HG03095 (cell line): ENCODE measurements around the gene TTC21B.
"Not testable (repeated sequence)": the region's sequence is repeated elsewhere in the genome, so short reads cannot be mapped to it uniquely, and the experiment has no call there.

Experiments used
- ATAC-seq: cut with Tn5 transposase; IDR thresholded peaks from one replicate; pipeline ENCODE4 v1.9.1; 2021; ENCODE audit warnings: moderate library complexity; ENCODE audit not compliant: unreplicated experiment

Gene TTC21B

DNA sequence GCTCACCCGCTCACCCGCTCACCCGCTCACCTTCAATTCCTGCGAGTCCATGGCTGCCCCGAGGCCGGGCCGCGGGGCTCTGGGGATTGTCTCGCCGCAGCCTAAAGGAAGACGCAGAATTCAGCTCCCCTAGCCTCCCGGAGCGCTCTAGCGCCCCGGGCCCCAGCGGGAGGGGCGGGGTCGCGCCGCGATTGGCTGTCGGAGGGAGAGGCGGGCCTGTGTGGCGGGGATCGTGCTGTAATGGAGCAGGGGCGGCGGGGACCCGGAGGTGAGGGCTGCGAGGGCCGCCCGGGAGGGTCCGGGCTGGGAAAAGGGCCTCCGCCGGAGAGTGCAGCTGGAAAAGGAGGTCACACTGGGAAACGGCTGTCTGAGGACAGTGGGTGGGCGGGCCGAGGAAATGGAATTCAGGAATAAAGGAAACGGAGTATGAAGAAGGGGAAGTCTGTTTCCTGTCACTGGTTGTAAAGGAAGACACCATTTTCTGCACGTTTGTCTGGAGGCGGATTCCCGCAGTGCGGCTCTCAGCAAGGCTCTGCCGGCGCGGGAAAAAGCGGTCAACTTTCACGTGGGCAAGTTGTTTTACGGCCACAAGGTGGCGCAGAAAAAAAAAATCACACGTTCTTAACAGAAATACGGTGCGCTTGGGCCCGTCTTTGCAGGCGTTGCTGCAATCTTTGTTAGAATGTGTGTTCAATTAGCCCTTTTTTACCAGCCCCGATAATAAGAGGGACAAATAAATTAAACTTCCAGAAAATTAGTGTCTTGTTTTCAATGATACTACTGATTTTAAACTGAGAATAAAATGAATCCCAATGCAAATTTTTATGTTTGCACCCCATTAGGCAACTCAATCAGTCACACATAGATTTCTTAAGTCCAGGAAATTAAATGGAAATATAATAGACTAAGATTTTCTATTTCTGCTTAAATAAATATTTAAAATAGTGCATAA lies at the start of gene TTC21B:
TTC21B (minus strand) TSS at position 122 of the 952 bp plus-strand sequence; CDS start at position 51, 71 bp downstream.
- ATAC-seq: peak; percentile 96

DNA sequence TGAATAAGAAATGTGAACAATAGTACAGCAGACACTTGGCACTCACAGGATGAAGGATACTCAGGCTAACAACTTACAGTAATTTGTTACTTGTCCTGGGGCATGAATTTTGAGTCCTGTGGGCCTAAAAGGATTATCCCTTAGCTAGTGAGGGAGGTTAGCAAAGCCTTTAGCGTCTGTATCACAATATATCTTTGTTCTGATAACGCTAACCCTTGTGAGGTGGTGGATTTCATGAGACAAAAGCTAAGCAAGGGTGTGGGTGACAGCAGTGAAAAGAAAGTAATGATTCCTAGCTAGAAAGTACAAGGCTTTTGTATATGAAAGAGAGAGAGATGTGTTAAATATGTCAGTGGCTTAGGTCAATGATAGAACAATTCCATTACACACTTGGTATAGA lies 46.8 kb upstream of the TTC21B start:
- no peak for ATAC-seq

DNA sequence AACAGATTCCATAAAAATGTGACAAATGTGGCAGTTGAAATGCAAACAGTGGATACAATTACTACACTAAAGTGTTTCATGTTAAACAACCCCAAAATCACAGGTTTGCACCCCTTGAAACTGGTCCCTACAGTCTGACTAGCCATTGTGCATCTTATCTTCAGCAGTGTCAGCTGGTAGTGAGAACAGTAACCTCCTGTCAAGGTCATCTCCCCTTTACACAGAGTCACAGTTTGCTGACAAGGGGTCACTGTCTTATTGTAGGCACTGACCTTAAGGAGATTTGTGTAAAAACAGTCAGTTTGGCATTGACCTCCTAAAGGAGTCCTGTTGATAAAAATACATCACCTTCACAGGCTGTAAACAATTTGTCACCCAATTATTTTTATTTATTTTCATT lies 37.3 kb upstream of the TTC21B start:
- ATAC-seq: no peak

DNA sequence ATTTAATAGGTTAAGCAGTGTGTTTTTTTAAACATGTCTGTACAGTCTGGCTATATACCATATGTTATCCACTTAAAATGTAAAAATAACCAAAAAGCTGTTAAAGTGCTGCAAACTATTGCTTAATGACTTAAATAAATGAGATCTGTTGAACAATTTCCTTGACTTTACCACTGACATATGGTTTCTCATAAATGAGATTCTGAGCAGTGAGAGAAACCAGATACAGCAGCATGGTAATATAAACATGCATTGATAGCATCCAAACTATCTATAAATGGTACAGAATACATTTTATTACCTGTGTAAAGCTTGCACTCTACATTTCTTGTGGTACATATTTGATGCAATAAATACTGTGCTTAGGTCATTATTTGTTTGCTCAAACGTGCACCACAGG lies 36.3 kb upstream of the TTC21B start:
- no peak for ATAC-seq

DNA sequence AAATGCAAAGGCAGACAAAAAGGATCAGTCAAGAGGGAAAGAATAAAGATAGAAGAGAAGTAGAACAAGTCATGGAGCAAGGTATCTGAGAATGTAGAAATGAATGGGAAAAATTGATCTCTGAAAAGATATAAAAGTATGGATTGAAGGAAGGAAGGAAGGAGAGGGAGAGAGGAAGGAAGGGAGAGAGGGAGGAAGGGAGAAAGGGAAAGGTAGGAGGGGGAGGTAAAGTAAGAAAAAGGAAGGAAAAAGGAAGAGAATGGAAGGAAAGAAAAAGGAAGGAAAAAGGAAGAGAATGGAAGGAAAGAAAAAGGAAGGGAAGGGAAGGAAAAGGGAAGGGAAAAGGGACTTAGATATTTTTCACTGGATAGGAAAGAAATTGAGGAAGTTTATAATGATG lies 31.5 kb upstream of the TTC21B start:
- ATAC-seq: no peak

DNA sequence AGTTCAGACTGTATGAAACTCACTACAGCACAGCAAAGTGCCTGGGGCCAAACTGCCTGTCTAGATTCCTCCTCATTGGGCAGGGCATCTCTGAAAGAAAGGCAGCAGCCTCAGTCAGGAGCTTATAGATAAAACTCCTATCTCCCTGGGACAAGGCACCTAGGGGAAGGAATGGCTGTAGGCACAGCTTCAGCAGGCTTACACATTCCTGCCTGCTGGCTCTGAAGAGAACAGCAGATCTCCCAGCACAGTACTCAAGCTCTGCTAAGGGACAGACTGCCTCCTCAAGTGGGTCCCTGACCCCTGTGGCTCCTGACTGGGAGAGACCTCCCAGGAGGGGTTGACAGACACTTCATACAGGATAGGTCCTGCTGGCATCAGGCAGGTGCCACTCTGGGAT lies 18.6 kb upstream of the TTC21B start:
- ATAC-seq: not testable (repeated sequence)

DNA sequence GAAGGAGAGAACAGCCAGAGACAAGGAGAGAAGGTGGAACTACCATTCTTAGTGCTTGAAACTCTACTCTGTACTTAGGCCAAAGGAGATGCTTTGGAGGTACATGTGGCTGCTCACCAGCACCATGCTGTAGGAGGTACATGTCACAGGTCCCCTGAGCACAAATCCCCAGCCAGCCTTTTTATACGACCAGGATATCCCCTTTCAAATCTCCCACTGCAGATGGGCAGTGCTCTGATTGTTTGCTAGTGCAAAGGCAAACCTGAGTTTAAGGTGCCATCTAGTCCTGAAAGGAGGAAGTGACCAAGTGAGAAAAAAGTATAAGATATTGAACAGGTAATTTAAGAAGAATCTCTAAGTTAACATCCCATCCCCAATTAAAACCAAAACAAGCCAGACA lies 17.1 kb upstream of the TTC21B start:
- ATAC-seq: no peak

DNA sequence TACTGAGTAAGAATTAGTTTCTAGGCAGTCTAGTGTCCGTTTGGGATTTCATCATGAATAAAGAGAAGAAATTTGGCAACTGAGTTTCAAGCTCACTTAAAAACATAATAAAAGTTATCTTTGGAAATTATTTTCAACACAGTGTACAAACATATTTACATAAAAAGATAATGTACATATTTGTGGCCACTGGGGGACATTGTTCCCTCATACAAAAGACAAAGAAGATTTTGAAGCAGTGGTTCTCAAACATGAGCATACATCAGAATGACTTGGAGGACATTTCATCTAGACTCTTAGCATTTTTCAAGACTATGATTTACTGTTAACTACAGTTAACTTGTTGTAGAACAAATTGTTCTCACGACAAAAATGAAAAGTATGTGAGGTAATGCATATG lies 15.7 kb upstream of the TTC21B start:
- no peak for ATAC-seq

DNA sequence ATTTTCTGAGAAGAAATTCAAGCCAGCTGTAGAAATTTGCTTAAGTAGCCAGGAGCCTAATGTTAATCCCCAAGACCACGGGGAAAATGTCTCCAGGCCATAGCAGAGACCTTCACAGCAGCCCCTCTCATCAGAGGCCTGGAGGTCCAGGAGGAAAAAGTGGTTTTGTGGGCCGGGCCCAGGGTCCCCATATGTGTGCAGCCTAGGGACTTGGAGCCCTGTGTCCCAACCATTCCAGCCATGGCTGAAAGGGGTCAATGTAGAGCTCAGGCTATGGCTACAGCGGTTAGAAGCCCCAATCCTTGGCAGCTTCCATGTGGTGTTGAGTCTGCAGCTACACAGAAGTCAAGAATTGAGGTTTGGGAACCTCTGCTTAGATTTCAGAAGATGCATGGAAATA lies 14.2 kb upstream of the TTC21B start:
- no peak for ATAC-seq

DNA sequence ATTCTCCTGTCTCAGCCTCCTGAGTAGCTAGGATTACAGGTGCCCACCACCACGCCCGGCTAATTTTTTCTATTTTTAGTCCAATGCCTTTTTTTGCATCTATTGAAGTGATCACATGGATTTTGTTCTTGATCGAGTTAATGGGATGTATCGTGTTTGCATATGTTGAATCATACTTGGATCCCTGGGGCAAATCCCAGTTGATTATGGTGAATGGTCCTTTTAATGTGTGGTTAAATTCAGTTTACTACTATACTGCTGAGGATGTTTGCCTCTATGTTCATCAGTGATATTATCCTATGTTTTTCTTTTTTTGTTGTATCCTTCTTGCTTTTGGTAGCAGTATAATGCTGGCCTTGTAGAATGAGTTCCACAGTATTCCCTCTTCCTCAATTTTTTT lies 8.2 kb upstream of the TTC21B start:
- ATAC-seq: no peak

DNA sequence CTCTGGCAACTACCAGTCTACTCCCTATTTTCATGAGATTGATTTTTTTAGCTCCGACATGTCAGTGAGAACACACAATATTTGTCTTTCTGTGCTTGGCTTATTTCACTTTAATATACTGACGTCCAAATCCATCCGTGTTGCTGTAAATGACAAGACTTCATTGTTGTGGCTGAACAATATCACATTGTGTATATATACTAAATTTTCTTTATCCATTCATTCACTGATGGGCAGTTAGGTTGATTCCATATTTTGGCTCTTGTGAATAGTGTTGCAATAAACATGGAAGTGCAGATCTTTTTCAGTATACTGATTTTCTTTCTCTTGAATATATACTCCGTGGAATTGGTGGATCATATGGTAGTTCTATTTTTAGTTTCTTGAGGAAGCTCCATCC lies 5.8 kb upstream of the TTC21B start:
- no peak for ATAC-seq

DNA sequence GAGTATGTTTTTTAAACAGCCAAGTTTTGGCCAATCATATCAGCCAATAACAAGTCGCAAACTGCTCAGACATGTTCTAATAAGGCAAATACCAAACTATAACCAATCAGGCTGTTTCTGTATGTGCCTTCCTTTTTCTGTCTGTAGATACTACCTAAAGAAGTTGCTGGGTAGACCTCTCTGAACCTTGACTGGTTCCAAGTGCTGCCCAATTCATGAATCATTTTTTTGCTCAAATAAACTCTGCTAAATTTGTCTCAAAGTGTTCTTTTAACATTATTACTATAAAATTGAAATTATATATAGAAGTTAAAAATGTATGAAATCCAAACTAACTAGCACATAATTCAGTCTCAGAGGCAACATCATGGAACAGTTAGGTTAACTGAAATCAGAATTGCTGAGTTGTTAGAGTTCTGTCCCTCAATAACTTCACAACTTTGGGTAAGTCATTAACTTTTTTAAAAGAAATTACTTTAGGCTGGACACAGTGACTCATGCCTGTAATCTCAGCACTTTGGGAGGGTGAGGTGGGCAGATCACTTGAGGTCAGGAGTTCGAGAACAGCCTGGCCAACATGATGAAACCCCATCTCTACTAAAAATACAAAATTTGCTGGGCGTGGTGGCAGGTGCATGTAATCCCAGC lies 4.9 kb upstream of the TTC21B start:
- no peak for ATAC-seq

DNA sequence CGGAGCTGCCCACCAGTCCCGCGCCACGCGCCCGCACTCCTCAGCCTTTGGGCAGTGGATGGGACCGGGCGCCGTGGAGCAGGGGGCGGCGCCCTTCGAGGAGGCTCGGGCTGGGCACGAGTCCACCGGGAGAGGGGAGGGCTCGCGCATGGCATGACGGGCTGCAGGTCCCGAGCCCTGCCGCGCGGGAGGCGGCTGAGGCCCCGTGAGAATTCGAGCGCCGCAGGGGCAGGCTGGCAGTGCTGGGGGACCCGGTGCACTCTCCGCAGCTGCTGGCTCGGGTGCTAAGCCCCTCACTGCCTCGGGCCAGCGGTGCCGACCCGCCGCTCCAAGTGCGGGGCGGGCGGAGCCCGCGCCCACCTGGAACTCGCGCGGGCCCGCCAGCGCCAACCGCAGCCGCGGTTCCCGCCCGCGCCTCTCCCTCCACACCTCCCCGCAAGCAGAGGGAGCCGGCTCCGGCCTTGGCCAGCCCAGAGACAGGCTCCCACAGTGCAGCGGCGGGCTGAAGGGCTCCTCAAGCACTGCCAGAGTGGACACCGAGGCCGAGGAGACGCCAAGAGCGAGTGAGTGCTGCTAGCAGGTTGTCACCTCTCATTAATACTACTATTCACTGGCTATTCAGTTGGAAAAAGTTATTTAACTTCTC lies 3.6 kb upstream of the TTC21B start:
- no peak for ATAC-seq

DNA sequence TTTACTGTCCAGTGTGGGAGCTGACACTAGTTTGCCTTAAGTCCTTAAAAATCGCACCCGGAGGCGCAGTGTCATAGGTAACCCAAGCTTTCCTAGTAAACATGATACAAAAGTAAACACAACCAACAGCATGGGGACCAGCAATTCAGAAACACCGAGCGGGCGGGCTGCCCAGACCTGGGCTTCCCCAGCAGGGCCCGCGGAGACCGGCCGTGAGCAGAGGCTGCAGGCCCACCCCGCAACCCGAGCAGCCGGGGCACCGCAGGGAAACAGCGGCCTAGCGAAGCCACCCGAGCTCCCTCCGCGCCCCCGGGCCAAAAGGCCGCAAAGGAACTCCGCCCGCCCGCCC lies 296 bp downstream of the TTC21B start:
- ATAC-seq: peak; percentile 28

DNA sequence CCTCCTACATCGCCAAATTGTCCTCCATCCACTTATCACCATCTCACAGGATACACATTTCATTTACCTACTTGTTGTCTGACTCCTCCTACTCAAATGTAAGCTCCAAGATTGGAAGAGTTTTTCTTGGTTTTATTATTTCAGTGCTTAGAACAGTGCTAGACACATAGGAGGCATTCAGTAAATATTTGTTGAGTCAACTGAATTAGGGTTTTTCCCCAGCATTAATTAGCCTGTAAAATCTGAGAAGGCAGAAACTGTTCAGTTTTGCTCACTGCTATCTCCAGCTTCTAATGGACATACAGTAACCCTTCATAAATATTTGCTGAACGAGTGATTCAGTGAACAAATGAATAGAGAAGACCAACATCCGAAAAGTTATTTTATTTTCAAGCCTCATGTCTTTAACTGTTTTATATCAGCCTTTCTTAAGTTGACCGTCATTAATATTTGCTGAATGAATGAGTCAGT lies 800 bp downstream of the TTC21B start:
- ATAC-seq: no peak

DNA sequence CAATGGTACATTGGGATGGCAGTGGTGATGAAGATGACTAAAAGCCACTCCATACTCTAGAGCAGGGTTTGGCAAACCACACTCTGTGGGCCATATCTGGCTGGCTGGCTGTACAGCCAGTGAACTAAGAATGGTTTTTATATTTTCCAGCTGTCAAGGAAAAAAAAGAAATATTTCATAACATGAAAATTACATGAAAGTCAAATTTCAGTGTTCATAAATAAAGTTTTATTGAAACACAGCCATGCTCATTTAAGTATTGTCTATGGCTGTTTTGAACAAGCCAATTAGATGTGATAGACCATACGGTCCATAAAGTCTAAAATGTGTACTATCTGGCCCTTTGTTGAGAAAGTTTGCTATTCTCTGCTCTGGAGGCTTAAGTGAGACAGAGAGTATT lies 1.5 kb downstream of the TTC21B start:
- no peak for ATAC-seq

DNA sequence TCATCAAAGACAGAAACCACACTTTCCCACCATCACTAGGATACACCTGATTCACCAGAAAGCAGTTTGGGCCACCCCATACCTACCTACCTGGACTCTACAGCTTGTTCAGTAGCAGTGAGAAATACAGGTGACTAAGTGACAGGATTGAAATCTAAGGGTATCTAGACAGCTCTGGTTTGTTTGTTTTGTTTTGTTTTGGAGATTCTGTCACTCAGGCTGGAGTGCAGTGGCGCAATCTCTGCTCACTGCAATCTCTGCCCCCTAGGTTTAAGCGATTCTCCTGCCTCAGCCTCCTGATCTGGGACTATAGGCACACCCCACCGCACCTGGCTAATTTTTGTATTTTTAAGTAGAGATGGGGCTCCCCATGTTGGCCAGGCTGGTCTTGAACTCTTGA lies 3.1 kb downstream of the TTC21B start:
- no peak for ATAC-seq

DNA sequence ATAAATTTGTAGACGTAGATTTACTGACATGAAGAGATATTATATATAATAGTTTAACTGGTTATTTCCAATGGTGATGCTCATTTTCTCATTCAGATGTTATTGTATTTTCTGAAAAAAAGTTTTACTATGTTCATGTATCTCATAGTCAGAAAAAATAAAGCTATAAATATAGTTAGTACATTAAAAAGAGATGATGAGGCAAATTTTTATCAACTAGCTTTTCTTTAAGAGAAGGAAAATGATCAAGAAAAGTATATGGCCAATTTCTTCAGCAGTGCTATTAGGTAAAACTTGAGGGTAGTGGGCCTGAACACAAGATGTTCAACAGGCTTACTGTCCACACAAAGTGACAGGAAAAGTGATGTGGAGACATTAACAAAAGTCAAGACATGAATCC lies 11.7 kb downstream of the TTC21B start:
- no peak for ATAC-seq

DNA sequence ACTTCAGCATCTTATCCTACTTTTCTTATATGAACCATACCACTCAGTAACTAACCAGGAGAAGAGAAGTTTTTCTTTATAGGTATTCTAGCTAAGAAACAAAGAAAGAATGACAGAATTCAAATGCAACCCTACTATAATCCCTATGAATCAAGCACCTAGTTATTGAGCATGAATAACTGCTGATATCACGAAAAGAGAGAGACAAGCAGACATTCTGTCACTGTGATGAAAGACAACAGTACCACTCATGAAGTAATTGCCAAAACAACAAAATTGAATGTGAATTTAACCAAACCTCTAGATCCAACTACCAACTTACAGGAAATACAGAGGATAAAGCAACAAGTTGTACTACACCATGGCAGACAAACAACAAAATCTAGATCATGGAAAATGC lies 15.3 kb downstream of the TTC21B start:
- no peak for ATAC-seq

DNA sequence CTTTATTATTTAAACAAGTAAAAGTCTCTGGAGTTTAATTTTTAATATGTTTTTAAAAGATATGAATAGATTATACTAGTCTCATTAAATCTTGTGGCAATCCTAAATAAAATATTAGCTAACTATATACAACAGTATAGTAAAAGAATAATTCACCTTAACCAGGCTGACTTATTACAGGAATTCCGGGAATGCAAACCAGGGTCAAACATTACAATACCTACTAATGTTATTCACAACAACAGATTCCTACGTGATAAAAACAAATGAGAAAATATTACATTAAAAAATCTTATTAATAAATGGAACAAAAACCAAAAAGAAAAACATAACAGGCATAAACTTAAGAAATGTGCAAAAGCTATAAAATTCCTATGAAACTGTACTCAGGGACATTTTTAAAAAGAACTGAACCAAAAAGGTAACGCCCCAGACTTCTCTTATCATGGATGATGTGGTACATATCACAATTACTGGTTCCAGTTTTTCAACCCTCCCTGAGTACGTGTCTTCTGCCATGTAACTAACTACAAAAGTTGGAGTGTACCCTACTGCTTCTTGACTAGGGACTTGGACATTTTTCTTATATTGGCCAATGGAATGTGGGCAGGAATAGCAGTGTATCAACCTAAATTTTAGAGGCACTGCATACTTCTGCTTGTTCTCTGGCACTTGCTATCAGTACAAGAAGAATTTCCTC lies 20.2 kb downstream of the TTC21B start:
- ATAC-seq: no peak

DNA sequence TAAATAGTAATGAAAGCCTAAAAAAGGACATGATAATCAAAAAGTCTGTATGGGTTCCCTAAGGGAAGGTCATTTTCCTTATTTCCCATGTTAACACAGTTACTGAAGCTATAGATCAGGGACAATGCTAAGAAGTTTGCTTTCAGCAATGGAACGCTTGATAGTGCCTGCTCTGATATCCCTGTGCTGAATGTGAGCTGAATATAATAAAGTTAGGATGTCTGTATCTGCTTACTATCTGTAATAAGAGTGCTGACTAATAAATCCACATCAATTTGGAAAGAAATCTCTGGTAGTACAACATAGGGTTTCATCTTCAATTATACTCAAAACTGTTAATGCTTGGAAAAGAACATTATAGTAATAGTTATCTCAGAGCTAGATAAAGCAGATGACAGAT lies 25.8 kb downstream of the TTC21B start:
- ATAC-seq: no peak
